ENCODE data around the gene SH3GLB1.

The SH3GLB1 gene

GRCh38 chr1:86704972-86705664 lies 742 bp downstream of the SH3GLB1 start:
- Histone ChIP-seq H3K4me1 (ENCODE audit: insufficient read depth, low read length) (0 out of 2 replicates have a peak, but pooled peaks cover 8% of the 10 kb centered on the region), H3K27me3 (ENCODE audit: insufficient read depth, low read length) (no peaks in the 10 kb centered on the region; the same call in 1 of the 2 replicates), H3K27ac (ENCODE audit: low read length) (peak overlapping the region; percentile 68), H3K36me3 (ENCODE audit: insufficient read depth, low read depth, low read length) (no peaks in the 10 kb centered on the region), H3K9ac (ENCODE audit: low read depth, low read length) (peak overlapping the region; percentile 90), H3K4me3 (ENCODE audit: low read length) (peak overlapping the region; percentile 96), H3K9me3 (ENCODE audit: insufficient read depth, low read depth, low read length) (no peaks in the 10 kb centered on the region)

DNA sequence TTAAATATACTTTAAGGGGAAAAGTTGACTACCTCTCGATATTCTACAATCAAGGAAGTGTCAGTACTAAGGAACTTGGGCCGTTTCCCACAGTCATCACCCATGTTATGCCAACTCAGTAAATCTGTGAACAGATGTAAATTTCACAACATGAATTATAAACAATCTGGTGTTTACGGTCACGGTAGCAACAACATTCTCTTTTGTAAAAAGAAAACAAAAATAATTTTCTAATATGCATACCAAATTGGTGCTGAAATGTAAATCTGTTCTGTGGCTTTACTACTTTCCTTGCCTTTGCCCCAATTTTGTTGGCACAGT lies 1.2 kb downstream of the SH3GLB1 start:
- Histone ChIP-seq H3K27me3 (ENCODE audit: insufficient read depth, low read length) (no peaks in the 10 kb centered on the region; the same call in 1 of the 2 replicates), H3K27ac (ENCODE audit: low read length) (no peak overlapping the region), H3K4me1 (ENCODE audit: insufficient read depth, low read length) (0 out of 2 replicates have a peak, but pooled peaks cover 8% of the 10 kb centered on the region), H3K4me3 (ENCODE audit: low read length) (peak overlapping the region; percentile 96), H3K9me3 (ENCODE audit: insufficient read depth, low read depth, low read length) (no peaks in the 10 kb centered on the region), H3K9ac (ENCODE audit: low read depth, low read length) (peak overlapping the region; percentile 90), H3K36me3 (ENCODE audit: insufficient read depth, low read depth, low read length) (no peaks in the 10 kb centered on the region)

DNA sequence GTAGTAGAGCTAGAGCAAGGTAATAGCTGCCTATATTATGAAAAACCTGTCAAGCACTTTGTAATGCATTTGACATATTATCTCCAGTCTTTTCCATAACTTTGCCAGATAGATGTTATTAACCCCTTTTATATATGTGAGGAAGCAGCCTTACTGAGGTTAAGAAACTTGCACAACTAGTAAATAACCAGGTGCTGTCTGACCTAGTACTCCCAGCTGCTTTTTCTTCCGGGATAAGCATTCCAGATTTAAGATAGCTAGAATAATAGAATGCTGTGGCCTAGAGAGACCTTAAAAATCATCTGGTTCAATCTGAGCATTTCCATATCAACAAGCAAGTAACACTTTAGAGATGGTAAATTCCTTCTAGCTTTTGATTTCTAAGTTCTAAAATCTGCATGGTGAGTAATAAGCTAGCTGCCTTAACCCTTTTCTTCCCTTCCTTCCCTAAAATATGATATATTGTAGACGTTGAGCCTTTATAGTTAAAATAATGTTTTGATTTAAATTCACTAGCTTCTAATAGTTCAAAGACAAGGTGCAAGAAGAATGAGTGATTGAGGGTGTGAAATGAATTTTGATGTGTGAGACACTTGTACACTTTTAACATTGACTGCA lies 1.8 kb downstream of the SH3GLB1 start:
- Histone ChIP-seq H3K27me3 (ENCODE audit: insufficient read depth, low read length) (no peaks in the 10 kb centered on the region; the same call in 1 of the 2 replicates), H3K4me1 (ENCODE audit: insufficient read depth, low read length) (0 out of 2 replicates have a peak, but pooled peaks cover 8% of the 10 kb centered on the region), H3K27ac (ENCODE audit: low read length) (no peak overlapping the region), H3K4me3 (ENCODE audit: low read length) (peak overlapping the region; percentile 96), H3K9ac (ENCODE audit: low read depth, low read length) (peak overlapping the region; percentile 90), H3K36me3 (ENCODE audit: insufficient read depth, low read depth, low read length) (no peaks in the 10 kb centered on the region), H3K9me3 (ENCODE audit: insufficient read depth, low read depth, low read length) (no peaks in the 10 kb centered on the region)

GRCh38 chr1:86708920-86709319 lies 4.5 kb downstream of the SH3GLB1 start:
- H3K27me3 ChIP-seq (ENCODE audit: insufficient read depth, low read length), result no peaks in the 10 kb centered on the region
- no peak overlapping the region for H3K9ac ChIP-seq (ENCODE audit: low read depth, low read length)
- H3K27ac ChIP-seq (ENCODE audit: low read length), result no peak overlapping the region
- no peaks in the 10 kb centered on the region for H3K9me3 ChIP-seq (ENCODE audit: insufficient read depth, low read depth, low read length)
- no peaks in the 10 kb centered on the region for H3K36me3 ChIP-seq (ENCODE audit: insufficient read depth, low read depth, low read length)
- peaks cover 7% of the 10 kb centered on the region; the same call in 1 of the 2 replicates for H3K4me1 ChIP-seq (ENCODE audit: insufficient read depth, low read length)
- no peak overlapping the region for H3K4me3 ChIP-seq (ENCODE audit: low read length)

DNA sequence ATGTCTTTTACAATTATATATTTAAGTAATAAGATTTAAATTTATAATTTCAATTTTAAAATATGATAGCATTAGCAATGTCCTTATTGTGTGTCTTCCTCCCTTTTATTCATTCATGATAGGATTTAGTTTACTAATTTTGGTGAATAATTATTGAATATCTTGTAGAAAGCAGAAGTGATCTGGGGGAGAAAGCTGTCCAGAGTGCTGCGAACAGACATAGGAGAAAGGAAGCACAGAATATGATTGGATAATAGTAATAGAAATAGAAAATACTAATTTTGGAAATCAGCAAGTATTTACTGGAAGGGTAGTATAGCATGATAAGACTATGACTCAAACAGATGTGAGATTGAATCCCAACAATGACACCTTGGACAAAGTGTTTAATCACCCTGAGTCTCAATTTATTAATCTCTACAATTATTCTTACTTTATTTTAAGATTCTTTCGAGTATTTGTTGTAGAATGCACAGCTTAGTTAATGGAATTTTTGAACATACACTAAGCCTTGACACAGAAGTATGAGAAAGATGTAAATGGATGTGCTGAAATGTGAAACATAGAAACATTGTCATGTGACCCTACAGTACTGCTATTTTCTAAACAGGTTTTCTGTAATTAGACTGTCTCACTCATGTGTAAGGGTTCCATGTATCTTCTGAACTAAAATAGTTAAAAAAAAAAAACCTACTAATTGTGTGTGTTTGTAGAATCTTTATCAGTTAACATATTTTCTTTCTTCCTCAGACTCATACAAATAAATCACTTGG lies 7.9 kb downstream of the SH3GLB1 start:
- Histone ChIP-seq H3K36me3 (ENCODE audit: insufficient read depth, low read depth, low read length) (peaks cover 6% of the 10 kb centered on the region; the same call in 1 of the 2 replicates), H3K27me3 (ENCODE audit: insufficient read depth, low read length) (no peaks in the 10 kb centered on the region), H3K4me3 (ENCODE audit: low read length) (no peak overlapping the region), H3K9me3 (ENCODE audit: insufficient read depth, low read depth, low read length) (no peaks in the 10 kb centered on the region), H3K27ac (ENCODE audit: low read length) (no peak overlapping the region), H3K4me1 (ENCODE audit: insufficient read depth, low read length) (peaks cover 6% of the 10 kb centered on the region; the same call in 1 of the 2 replicates), H3K9ac (ENCODE audit: low read depth, low read length) (no peak overlapping the region)

DNA sequence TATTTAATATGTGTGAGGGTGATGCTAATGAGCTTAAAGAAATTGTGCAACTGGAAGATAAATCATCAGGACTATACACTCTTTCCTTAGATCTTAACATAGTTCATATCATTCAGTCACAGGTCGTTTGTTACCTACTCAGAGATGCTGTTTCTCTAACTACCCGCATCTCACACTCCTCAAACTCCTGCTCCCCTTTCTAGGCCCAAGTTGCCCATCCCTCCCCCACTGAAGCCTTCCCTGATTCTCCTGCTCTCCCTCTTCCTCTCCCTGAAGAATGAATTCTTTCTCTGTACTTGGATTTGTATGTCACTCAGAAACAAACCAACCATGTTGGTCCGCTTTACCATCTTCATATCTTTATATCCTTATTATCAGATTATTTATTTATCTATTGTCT lies 9.1 kb downstream of the SH3GLB1 start:
- H3K4me3 ChIP-seq (ENCODE audit: low read length), result no peak overlapping the region
- no peaks in the 10 kb centered on the region for H3K27me3 ChIP-seq (ENCODE audit: insufficient read depth, low read length)
- no peak overlapping the region for H3K9ac ChIP-seq (ENCODE audit: low read depth, low read length)
- peaks cover 9% of the 10 kb centered on the region; the same call in 1 of the 2 replicates for H3K36me3 ChIP-seq (ENCODE audit: insufficient read depth, low read depth, low read length)
- H3K4me1 ChIP-seq (ENCODE audit: insufficient read depth, low read length), result peaks cover 6% of the 10 kb centered on the region; the same call in 1 of the 2 replicates
- H3K9me3 ChIP-seq (ENCODE audit: insufficient read depth, low read depth, low read length), result no peaks in the 10 kb centered on the region
- H3K27ac ChIP-seq (ENCODE audit: low read length), result no peak overlapping the region

DNA sequence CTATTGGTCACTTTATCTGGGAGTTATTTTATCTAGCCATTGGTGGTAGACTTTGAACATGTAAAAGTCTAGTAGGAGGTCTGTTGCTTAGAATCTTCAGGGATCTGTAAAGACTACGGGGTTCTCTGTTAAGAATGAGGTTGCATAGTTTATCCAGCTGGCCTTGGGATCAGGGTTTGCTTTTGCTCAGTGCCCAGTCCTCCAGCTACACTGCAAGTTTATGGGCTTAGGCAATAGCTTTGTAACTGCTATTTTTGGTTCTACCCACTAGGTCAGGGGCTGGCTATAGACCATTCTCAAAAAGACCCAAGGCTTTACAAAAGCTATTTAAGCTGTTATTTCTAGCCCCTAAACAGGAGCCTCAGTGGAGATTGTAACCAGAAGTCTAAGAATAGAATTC lies 9.8 kb downstream of the SH3GLB1 start:
- Histone ChIP-seq H3K9ac (ENCODE audit: low read depth, low read length) (no peak overlapping the region), H3K4me3 (ENCODE audit: low read length) (no peak overlapping the region), H3K9me3 (ENCODE audit: insufficient read depth, low read depth, low read length) (no peaks in the 10 kb centered on the region), H3K36me3 (ENCODE audit: insufficient read depth, low read depth, low read length) (peaks cover 13% of the 10 kb centered on the region; the same call in 1 of the 2 replicates), H3K27me3 (ENCODE audit: insufficient read depth, low read length) (no peaks in the 10 kb centered on the region), H3K27ac (ENCODE audit: low read length) (no peak overlapping the region), H3K4me1 (ENCODE audit: insufficient read depth, low read length) (peaks cover 6% of the 10 kb centered on the region; the same call in 1 of the 2 replicates)

GRCh38 chr1:86714561-86715244 lies 10.3 kb downstream of the SH3GLB1 start:
- H3K4me3 ChIP-seq (ENCODE audit: low read length), result no peak overlapping the region
- H3K27ac ChIP-seq (ENCODE audit: low read length), result no peak overlapping the region
- no peak overlapping the region for H3K9ac ChIP-seq (ENCODE audit: low read depth, low read length)
- no peaks in the 10 kb centered on the region for H3K27me3 ChIP-seq (ENCODE audit: insufficient read depth, low read length)
- H3K4me1 ChIP-seq (ENCODE audit: insufficient read depth, low read length), result peaks cover 6% of the 10 kb centered on the region; the same call in 1 of the 2 replicates
- peaks cover 13% of the 10 kb centered on the region; the same call in 1 of the 2 replicates for H3K36me3 ChIP-seq (ENCODE audit: insufficient read depth, low read depth, low read length)
- no peaks in the 10 kb centered on the region for H3K9me3 ChIP-seq (ENCODE audit: insufficient read depth, low read depth, low read length)

- Histone ChIP-seq H3K27ac (ENCODE audit: low read length) (no peak overlapping the region), H3K27me3 (ENCODE audit: insufficient read depth, low read length) (no peaks in the 10 kb centered on the region), H3K9me3 (ENCODE audit: insufficient read depth, low read depth, low read length) (no peaks in the 10 kb centered on the region), H3K4me3 (ENCODE audit: low read length) (no peak overlapping the region), H3K4me1 (ENCODE audit: insufficient read depth, low read length) (peaks cover 3% of the 10 kb centered on the region; the same call in 1 of the 2 replicates), H3K36me3 (ENCODE audit: insufficient read depth, low read depth, low read length) (peaks cover 43% of the 10 kb centered on the region), H3K9ac (ENCODE audit: low read depth, low read length) (no peak overlapping the region)
Measured at GRCh38 chr1:86718786-86719185, 14.4 kb downstream of the SH3GLB1 start.

GRCh38 chr1:86731416-86731815 lies 27.0 kb downstream of the SH3GLB1 start:
- no peaks in the 10 kb centered on the region for H3K9me3 ChIP-seq (ENCODE audit: insufficient read depth, low read depth, low read length)
- H3K27ac ChIP-seq (ENCODE audit: low read length), result no peak overlapping the region
- H3K9ac ChIP-seq (ENCODE audit: low read depth, low read length), result no peak overlapping the region
- H3K36me3 ChIP-seq (ENCODE audit: insufficient read depth, low read depth, low read length), result peaks cover 23% of the 10 kb centered on the region
- no peaks in the 10 kb centered on the region for H3K4me1 ChIP-seq (ENCODE audit: insufficient read depth, low read length)
- no peaks in the 10 kb centered on the region for H3K27me3 ChIP-seq (ENCODE audit: insufficient read depth, low read length)
- H3K4me3 ChIP-seq (ENCODE audit: low read length), result no peak overlapping the region

- peaks cover 37% of the 10 kb centered on the region for H3K36me3 ChIP-seq (ENCODE audit: insufficient read depth, low read depth, low read length)
- H3K27ac ChIP-seq (ENCODE audit: low read length), result no peak overlapping the region
- H3K4me3 ChIP-seq (ENCODE audit: low read length), result no peak overlapping the region
- H3K9me3 ChIP-seq (ENCODE audit: insufficient read depth, low read depth, low read length), result no peaks in the 10 kb centered on the region
- no peak overlapping the region for H3K9ac ChIP-seq (ENCODE audit: low read depth, low read length)
- H3K4me1 ChIP-seq (ENCODE audit: insufficient read depth, low read length), result no peaks in the 10 kb centered on the region
- no peaks in the 10 kb centered on the region for H3K27me3 ChIP-seq (ENCODE audit: insufficient read depth, low read length)
Measured at GRCh38 chr1:86733340-86733739, 29.0 kb downstream of the SH3GLB1 start.
